SK-N-MC (cell line): ENCODE measurements around the gene ARVCF.

Experiments used
- DNase-seq: peaks from one replicate; pipeline ENCODE4 v3.0.0-alpha.2; 2011; ENCODE audit warnings: low read depth, low spot score
- H3K27ac ChIP-seq: fragments of 200-600 bp; sonication (generic); 2 replicates; pipeline ENCODE4 v1.5.1; 2016; ENCODE audit warnings: mixed run types
- H3K36me3 ChIP-seq: fragments of 200-600 bp; sonication (generic); 2 replicates; pipeline ENCODE4 v1.6.1; 2017; ENCODE audit warnings: antibody characterized with exemption, low read length, mixed read lengths; ENCODE audit not compliant: insufficient read depth
- H3K4me3 ChIP-seq: fragments of 200-600 bp; sonication (generic); 2 replicates; pipeline ENCODE4 v1.5.1; 2016
- H3K9ac ChIP-seq: fragments of 200-600 bp; sonication (generic); 2 replicates; pipeline ENCODE4 v1.8.0; 2017; ENCODE audit warnings: mixed run types, mixed read lengths; ENCODE audit not compliant: insufficient read length
- H3K9me3 ChIP-seq: fragments of 200-600 bp; sonication (generic); 2 replicates; pipeline ENCODE4 v1.6.1; 2017; ENCODE audit warnings: low read depth, mild to moderate bottlenecking, antibody characterized with exemption, low read length, moderate library complexity, mixed read lengths
- EZH2 ChIP-seq: fragments of 200-600 bp; sonication (generic); IDR thresholded peaks from one replicate; pipeline ENCODE4 v1.6.1; 2017; ENCODE audit warnings: antibody characterized with exemption
- FOXP2 ChIP-seq: optimal IDR thresholded peaks from 2 replicates; pipeline ENCODE3; 2011; ENCODE audit warnings: mild to moderate bottlenecking, moderate library complexity; ENCODE audit not compliant: insufficient read depth; ENCODE audit errors: extremely low read length, control extremely low read depth
- POLR2AphosphoS5 ChIP-seq: IDR thresholded peaks from 2 replicates; pipeline ENCODE4 v1.6.1; 2012; ENCODE audit warnings: mild to moderate bottlenecking, low read depth, low read length, borderline replicate concordance

Gene ARVCF

GRCh38 chr22:19970479-19971275 is 45.9 kb downstream of the ARVCF start:
- Histone ChIP-seq H3K36me3 (no peaks in the 10 kb centered on the region), H3K27ac (no peak overlapping the region), H3K4me3 (no peak overlapping the region), H3K9me3 (no peaks in the 10 kb centered on the region), H3K9ac (no peak overlapping the region)
- no peak for TF ChIP-seq EZH2
- no peak for TF ChIP-seq POLR2AphosphoS5
- no peak for TF ChIP-seq FOXP2
- DNase-seq, result no peak

DNA sequence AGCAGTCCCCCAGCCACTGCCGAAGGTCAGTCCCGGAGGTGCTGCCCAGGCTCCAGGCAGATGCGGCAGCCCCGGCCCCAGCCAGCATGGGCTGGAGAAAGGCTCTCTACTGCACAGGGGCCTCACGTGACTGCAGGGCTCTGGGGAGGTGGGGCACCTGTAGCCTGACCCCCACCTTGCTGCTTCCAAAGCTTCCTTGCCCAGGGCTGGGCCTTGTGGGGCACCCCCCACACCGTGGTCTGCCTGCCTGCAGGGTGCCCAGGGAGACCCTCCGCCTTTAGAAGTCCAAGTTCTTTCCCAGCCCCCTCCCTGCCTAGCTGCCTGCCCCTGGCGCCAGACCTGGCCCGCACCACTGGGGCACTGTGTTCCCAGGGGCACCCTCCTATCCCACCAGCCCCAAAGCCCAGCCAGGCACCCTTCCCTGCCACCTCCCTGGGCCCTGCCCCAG is 46.6 kb downstream of the ARVCF start:
- H3K9ac ChIP-seq, result no peak overlapping the region
- H3K27ac ChIP-seq, result no peak overlapping the region
- no peak for DNase-seq
- no peaks in the 10 kb centered on the region for H3K36me3 ChIP-seq
- no peak overlapping the region for H3K4me3 ChIP-seq
- no peaks in the 10 kb centered on the region for H3K9me3 ChIP-seq
- TF ChIP-seq FOXP2 (no peak), POLR2AphosphoS5 (no peak), EZH2 (no peak)

DNA sequence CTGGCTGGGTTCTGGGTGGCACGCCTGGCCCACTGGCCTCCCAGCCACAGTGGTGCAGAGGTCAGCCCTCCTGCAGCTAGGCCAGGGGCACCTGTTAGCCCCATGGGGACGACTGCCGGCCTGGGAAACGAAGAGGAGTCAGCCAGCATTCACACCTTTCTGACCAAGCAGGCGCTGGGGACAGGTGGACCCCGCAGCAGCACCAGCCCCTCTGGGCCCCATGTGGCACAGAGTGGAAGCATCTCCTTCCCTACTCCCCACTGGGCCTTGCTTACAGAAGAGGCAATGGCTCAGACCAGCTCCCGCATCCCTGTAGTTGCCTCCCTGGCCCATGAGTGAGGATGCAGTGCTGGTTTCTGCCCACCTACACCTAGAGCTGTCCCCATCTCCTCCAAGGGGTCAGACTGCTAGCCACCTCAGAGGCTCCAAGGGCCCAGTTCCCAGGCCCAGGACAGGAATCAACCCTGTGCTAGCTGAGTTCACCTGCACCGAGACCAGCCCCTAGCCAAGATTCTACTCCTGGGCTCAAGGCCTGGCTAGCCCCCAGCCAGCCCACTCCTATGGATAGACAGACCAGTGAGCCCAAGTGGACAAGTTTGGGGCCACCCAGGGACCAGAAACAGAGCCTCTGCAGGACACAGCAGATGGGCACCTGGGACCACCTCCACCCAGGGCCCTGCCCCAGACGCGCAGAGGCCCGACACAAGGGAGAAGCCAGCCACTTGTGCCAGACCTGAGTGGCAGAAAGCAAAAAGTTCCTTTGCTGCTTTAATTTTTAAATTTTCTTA is 47.3 kb downstream of the ARVCF start:
- H3K27ac ChIP-seq, result no peak overlapping the region

DNA sequence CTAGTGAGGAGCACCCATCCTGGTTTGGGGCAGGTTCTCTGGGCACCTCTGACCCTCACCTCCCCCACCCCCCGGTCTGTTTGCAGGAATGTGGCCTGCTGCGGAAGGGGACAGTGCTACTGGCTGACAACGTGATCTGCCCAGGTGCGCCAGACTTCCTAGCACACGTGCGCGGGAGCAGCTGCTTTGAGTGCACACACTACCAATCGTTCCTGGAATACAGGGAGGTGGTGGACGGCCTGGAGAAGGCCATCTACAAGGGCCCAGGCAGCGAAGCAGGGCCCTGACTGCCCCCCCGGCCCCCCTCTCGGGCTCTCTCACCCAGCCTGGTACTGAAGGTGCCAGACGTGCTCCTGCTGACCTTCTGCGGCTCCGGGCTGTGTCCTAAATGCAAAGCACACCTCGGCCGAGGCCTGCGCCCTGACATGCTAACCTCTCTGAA is 48.2 kb downstream of the ARVCF start:
- DNase-seq, result no peak
- H3K36me3 ChIP-seq, result no peaks in the 10 kb centered on the region; the same call in 1 of the 2 replicates
- H3K9ac ChIP-seq, result no peak overlapping the region
- no peak overlapping the region for H3K4me3 ChIP-seq
- no peak overlapping the region for H3K27ac ChIP-seq
- TF ChIP-seq POLR2AphosphoS5 (no peak), FOXP2 (no peak), EZH2 (no peak)
- H3K9me3 ChIP-seq, result no peaks in the 10 kb centered on the region

More for the DNA sequence above, 47.3 kb downstream of the ARVCF start:
- Histone ChIP-seq H3K9ac (no peak overlapping the region), H3K36me3 (no peaks in the 10 kb centered on the region), H3K9me3 (no peaks in the 10 kb centered on the region), H3K4me3 (no peak overlapping the region)
- TF ChIP-seq EZH2 (no peak), FOXP2 (no peak), POLR2AphosphoS5 (no peak)
- no peak for DNase-seq

DNA sequence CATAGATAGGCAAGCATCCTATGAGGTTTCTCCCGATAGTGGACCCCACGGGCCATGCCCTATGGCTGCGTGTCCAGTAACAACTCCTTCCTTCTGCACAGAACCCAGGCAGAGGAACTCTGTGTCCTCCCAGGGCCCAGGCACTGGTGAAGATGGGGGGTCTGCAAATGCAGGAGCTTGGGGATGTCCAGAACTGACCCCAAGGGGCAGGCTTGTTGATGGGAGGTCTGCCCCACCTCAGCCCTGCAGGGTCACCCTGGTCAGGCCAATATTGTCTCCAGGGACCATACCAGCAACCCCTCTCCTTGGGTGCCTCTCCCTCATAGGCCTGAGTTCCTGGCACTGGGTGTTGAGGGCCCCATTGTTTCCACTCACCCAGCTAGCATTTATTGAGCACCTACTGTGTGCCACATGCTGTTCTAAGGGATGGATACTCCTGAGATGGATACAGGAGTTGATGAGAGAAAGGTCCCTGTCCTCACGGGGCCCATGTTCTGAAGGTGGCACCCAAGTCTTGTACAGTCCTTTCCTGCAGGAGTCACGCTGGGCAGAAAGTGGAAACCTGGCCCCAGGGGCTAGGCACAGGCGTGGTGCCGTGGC is 48.7 kb downstream of the ARVCF start:
- DNase-seq, result no peak
- Histone ChIP-seq H3K36me3 (no peaks in the 10 kb centered on the region; the same call in 1 of the 2 replicates), H3K27ac (no peak overlapping the region), H3K9ac (no peak overlapping the region), H3K9me3 (no peaks in the 10 kb centered on the region), H3K4me3 (no peak overlapping the region)
- TF ChIP-seq EZH2, result no peak
- no peak for TF ChIP-seq FOXP2
- no peak for TF ChIP-seq POLR2AphosphoS5

GRCh38 chr22:19966908-19967750 is 49.5 kb downstream of the ARVCF start:
- no peak for TF ChIP-seq POLR2AphosphoS5
- no peak for TF ChIP-seq FOXP2
- no peak for TF ChIP-seq EZH2
- no peak for DNase-seq
- Histone ChIP-seq H3K27ac (no peak overlapping the region), H3K9ac (no peak overlapping the region), H3K9me3 (no peaks in the 10 kb centered on the region), H3K36me3 (no peaks in the 10 kb centered on the region; the same call in 1 of the 2 replicates), H3K4me3 (no peak overlapping the region)

- Histone ChIP-seq H3K36me3 (no peaks in the 10 kb centered on the region; the same call in 1 of the 2 replicates), H3K27ac (peak overlapping the region; percentile 47; the same call in 1 of the 2 replicates), H3K9ac (no peak overlapping the region), H3K9me3 (no peaks in the 10 kb centered on the region), H3K4me3 (no peak overlapping the region)
- TF ChIP-seq EZH2, result no peak
- 0 out of 2 replicates have a peak, but pooled peaks have one; percentile 25 for TF ChIP-seq POLR2AphosphoS5
- TF ChIP-seq FOXP2, result no peak
- no peak for DNase-seq
Measured at GRCh38 chr22:19965771-19966709, 50.6 kb downstream of the ARVCF start.
